ENCODE results near the gene STAM. TPM values are rescaled to one million over a fixed set of nuclear protein-coding genes. Genes with fewer than 3 reads are reported as not detected.

Gene STAM
- total RNA-seq, 1 donor = 26.7 TPM

- no peak for DNase-seq (ENCODE audit: low read depth in 2 of 3, low spot score in 2 of 3)
Measured at GRCh38 chr10:17645621-17646345, 1.8 kb downstream of the STAM start.

GRCh38 chr10:17647326-17647725, 3.4 kb downstream of the STAM start:
- peak in 2 of 3 donors; percentile 42 to 57 for DNase-seq (ENCODE audit: low read depth in 2 of 3, low spot score in 2 of 3)

GRCh38 chr10:17648243-17649035, 4.5 kb downstream of the STAM start:
- peak in 2 of 3 donors; percentile 42 to 47 for DNase-seq (ENCODE audit: low read depth in 2 of 3, low spot score in 2 of 3)

GRCh38 chr10:17649052-17649451, 5.1 kb downstream of the STAM start:
- no peak for DNase-seq (ENCODE audit: low read depth in 2 of 3, low spot score in 2 of 3)

- DNase-seq (ENCODE audit: low read depth in 2 of 3, low spot score in 2 of 3) = no peak
Measured at GRCh38 chr10:17649836-17650235, 5.9 kb downstream of the STAM start.

GRCh38 chr10:17650416-17650815, 6.5 kb downstream of the STAM start:
- no peak for DNase-seq (ENCODE audit: low read depth in 2 of 3, low spot score in 2 of 3)

- DNase-seq (ENCODE audit: low read depth in 2 of 3, low spot score in 2 of 3) = no peak
Measured at GRCh38 chr10:17651896-17652295, 7.9 kb downstream of the STAM start.

- DNase-seq (ENCODE audit: low read depth in 2 of 3, low spot score in 2 of 3) = no peak
Measured at GRCh38 chr10:17652585-17652984, 8.6 kb downstream of the STAM start.

- DNase-seq (ENCODE audit: low read depth in 2 of 3, low spot score in 2 of 3) = no peak
Measured at GRCh38 chr10:17655009-17655408, 11.1 kb downstream of the STAM start.

- peak in 2 of 3 donors; percentile 43 to 60 for DNase-seq (ENCODE audit: low read depth in 2 of 3, low spot score in 2 of 3)
Measured at GRCh38 chr10:17655567-17656146, 11.7 kb downstream of the STAM start.

GRCh38 chr10:17657103-17657500, 13.2 kb downstream of the STAM start:
- DNase-seq (ENCODE audit: low read depth in 2 of 3, low spot score in 2 of 3) = no peak

GRCh38 chr10:17659365-17659764, 15.4 kb downstream of the STAM start:
- no peak for DNase-seq (ENCODE audit: low read depth in 2 of 3, low spot score in 2 of 3)

GRCh38 chr10:17660921-17661320, 17.0 kb downstream of the STAM start:
- no peak for DNase-seq (ENCODE audit: low read depth in 2 of 3, low spot score in 2 of 3)

- DNase-seq (ENCODE audit: low read depth in 2 of 3, low spot score in 2 of 3) = no peak
Measured at GRCh38 chr10:17661510-17661909, 17.6 kb downstream of the STAM start.

GRCh38 chr10:17662193-17663138, 18.5 kb downstream of the STAM start:
- DNase-seq (ENCODE audit: low read depth in 2 of 3, low spot score in 2 of 3) = peak in 2 of 3 donors; percentile 85 to 96

- DNase-seq (ENCODE audit: low read depth in 2 of 3, low spot score in 2 of 3) = no peak
Measured at GRCh38 chr10:17663450-17663849, 19.5 kb downstream of the STAM start.

GRCh38 chr10:17665747-17666146, 21.8 kb downstream of the STAM start:
- no peak for DNase-seq (ENCODE audit: low read depth in 2 of 3, low spot score in 2 of 3)

GRCh38 chr10:17668435-17669184, 24.7 kb downstream of the STAM start:
- no peak for DNase-seq (ENCODE audit: low read depth in 2 of 3, low spot score in 2 of 3)

GRCh38 chr10:17669185-17669872, 25.4 kb downstream of the STAM start:
- DNase-seq (ENCODE audit: low read depth in 2 of 3, low spot score in 2 of 3) = peak in 1 of 3 donors; percentile 29
